Transverse colon (tissue), 3 donors: ENCODE results near the gene F2RL2.

ENCODE experiments used
- CTCF ChIP-seq, 5 experiments: fragments of 200-600 bp in 3 of 5; fragments of 450-650 bp in 2 of 5; sonication (generic) in 3 of 5; IDR thresholded peaks; 1 replicate in 2 of 5; 2 replicates in 3 of 5; pipeline ENCODE4 v1.5.1; 2016 to 2017; ENCODE audit warnings: antibody characterized with exemption in 5 of 5, inconsistent platforms in 3 of 5, mild to moderate bottlenecking in 2 of 5, moderate library complexity in 1 of 5
- EP300 ChIP-seq: sonication (generic); formaldehyde crosslinking; IDR thresholded peaks from one replicate; pipeline ENCODE4 v1.6.1; 2017; ENCODE audit warnings: antibody characterized with exemption, low read depth
- POLR2A ChIP-seq: fragments of 450-650 bp; IDR thresholded peaks from one replicate; pipeline ENCODE4 v1.6.1; 2016; ENCODE audit warnings: antibody characterized with exemption, mild to moderate bottlenecking, moderate library complexity

- TF ChIP-seq POLR2A (no peak), CTCF (IDR thresholded peaks at IDR 0.05) (no peak), EP300 (no peak)
Observed at GRCh38 chr5:76657091-76657490, 33.9 kb upstream of the F2RL2 start.
